Muscle of arm (tissue), 12 donors: ENCODE results near the gene LAMA1. TPM values are rescaled to one million over a fixed set of nuclear protein-coding genes. Genes with fewer than 3 reads are reported as not detected.

Experiments
- DNase-seq: peaks from one replicate; pipeline ENCODE4 v3.0.0-alpha.2; 2013
- polyA plus RNA-seq, 12 donors: library from polyadenylated mRNA; unstranded; fragments of 120-200 nt; gene quantifications; one replicate each; pipeline ENCODE4 v1.2.1, GENCODE V29; 2013; ENCODE audit not compliant: insufficient read length in 12 of 12

LAMA1 gene
- polyA plus RNA-seq, 12 donors, result 1.7 to 5.4 (median 3.9) TPM; not detected in 1

- no peak for DNase-seq
Measured at GRCh38 chr18:6992761-6993160, 124.8 kb downstream of the LAMA1 start.

GRCh38 chr18:6983366-6983765 lies 134.2 kb downstream of the LAMA1 start:
- DNase-seq, result no peak

GRCh38 chr18:6982398-6982797 lies 135.2 kb downstream of the LAMA1 start:
- no peak for DNase-seq

GRCh38 chr18:6980363-6980762 lies 137.2 kb downstream of the LAMA1 start:
- no peak for DNase-seq

GRCh38 chr18:6979954-6980353 lies 137.6 kb downstream of the LAMA1 start:
- no peak for DNase-seq

GRCh38 chr18:6976935-6977334 lies 140.7 kb downstream of the LAMA1 start:
- DNase-seq, result no peak

GRCh38 chr18:6975084-6975483 lies 142.5 kb downstream of the LAMA1 start:
- no peak for DNase-seq

GRCh38 chr18:6971823-6972478 lies 145.6 kb downstream of the LAMA1 start:
- DNase-seq, result no peak

GRCh38 chr18:6963452-6964097 lies 154.0 kb downstream of the LAMA1 start:
- DNase-seq, result no peak

- DNase-seq, result no peak
Measured at GRCh38 chr18:6962571-6963451, 154.8 kb downstream of the LAMA1 start.

GRCh38 chr18:6961331-6961730 lies 156.3 kb downstream of the LAMA1 start:
- no peak for DNase-seq

GRCh38 chr18:6960656-6961055 lies 156.9 kb downstream of the LAMA1 start:
- DNase-seq, result no peak

- no peak for DNase-seq
Measured at GRCh38 chr18:6960124-6960523, 157.5 kb downstream of the LAMA1 start.

- no peak for DNase-seq
Measured at GRCh38 chr18:6959110-6959509, 158.5 kb downstream of the LAMA1 start.

- no peak for DNase-seq
Measured at GRCh38 chr18:6956999-6957398, 160.6 kb downstream of the LAMA1 start.

- DNase-seq, result no peak
Measured at GRCh38 chr18:6956495-6956894, 161.1 kb downstream of the LAMA1 start.

GRCh38 chr18:6955304-6955703 lies 162.3 kb downstream of the LAMA1 start:
- DNase-seq, result no peak

GRCh38 chr18:6954501-6954900 lies 163.1 kb downstream of the LAMA1 start:
- DNase-seq, result no peak

GRCh38 chr18:6951336-6952090 lies 166.1 kb downstream of the LAMA1 start:
- no peak for DNase-seq

- DNase-seq, result no peak
Measured at GRCh38 chr18:6950641-6951040, 167.0 kb downstream of the LAMA1 start.

GRCh38 chr18:6949800-6950586 lies 167.6 kb downstream of the LAMA1 start:
- DNase-seq, result no peak
